Activated CD4-positive, alpha-beta T cell treated with anti-CD3 and anti-CD28 coated beads for 4 hours (primary cell): ENCODE results near the gene MAP3K20.
"Not testable (repeated sequence)": the region's sequence is repeated elsewhere in the genome, so short reads cannot be mapped to it uniquely, and the experiment has no call there.

Experiments used
- DNase-seq, 2 donors: peaks; one replicate each; pipeline ENCODE4 v3.0.0-alpha.2; 2020

The MAP3K20 gene

DNA sequence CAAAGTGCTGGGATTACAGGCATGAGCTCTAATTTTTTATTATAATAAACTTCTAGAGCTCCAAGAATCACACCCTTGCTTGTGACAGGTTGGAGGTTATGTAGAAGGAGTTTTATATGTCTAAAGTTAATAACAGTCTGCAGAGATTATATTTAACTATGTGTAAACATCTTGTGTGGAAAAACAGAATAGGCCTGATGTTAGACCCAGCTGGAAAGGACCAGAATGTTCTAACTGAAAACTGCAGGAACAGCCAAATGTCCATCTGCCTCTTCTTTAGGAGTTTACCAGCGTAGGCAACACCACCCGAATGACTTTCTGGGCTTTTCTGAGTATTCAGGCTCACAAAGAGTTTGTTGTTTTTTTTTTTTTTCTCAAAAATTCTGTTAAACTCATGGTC is 211.9 kb downstream of the MAP3K20 start:
- DNase-seq, result no peak

DNA sequence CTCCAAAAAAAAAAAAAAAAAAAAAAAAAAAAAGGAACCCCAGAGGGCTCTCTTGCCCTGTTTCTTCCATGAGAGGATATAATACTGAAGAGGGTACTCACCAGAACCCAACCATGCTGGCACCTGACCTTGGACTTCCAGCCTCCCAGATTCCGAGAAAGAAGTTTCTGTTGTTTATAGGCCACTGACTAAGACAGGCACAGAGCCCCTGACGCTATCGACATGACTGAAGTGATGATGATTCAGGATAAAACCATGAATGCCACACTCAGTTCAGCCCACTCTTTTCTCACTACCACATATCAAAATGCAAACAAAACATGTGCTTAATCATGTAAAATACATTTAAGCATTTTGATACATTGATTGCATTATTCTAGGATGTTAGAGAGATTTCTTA is 212.9 kb downstream of the MAP3K20 start:
- no peak for DNase-seq

DNA sequence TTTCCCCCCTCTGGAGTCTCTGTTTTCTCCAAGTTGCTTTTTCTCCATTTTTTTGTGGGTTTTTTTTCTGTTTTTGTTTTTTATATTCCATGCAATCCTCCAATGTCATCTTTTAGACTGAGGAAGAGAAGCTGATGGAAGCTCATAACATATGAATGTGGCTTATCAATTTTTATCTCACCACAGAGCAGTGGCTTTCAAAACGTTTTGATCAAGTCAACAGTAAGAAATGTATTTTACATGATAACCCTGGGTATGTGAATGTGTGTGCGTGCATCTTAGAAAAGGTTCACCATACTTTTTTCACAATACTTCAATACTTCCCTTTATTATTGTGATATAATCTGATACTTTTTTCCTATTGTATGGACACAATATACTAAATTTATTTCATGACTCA is 214.4 kb downstream of the MAP3K20 start:
- DNase-seq, result no peak

- no peak for DNase-seq
Measured at GRCh38 chr2:173290518-173290917, 214.9 kb downstream of the MAP3K20 start.

DNA sequence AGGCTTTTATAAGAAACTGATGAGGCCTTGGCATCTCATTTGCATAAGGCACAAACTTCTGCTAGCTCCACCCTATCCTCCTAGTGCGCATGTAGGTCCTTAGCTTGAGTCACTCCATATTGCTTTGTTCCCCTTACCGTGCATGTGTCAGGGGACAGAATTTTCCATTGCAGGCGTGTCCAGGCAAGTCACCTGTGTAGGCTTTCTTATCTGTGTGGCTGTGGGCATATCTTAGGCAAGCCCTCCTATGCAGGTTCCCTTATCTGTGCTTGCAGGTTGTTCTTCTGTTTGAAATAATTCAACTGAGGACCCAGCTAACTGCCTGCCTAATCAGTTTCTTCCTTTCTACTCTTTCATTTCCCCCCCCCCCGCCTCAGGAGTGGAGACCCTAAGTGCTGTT is 215.8 kb downstream of the MAP3K20 start:
- no peak for DNase-seq

- no peak for DNase-seq
Measured at GRCh38 chr2:173296235-173296634, 220.6 kb downstream of the MAP3K20 start.

DNA sequence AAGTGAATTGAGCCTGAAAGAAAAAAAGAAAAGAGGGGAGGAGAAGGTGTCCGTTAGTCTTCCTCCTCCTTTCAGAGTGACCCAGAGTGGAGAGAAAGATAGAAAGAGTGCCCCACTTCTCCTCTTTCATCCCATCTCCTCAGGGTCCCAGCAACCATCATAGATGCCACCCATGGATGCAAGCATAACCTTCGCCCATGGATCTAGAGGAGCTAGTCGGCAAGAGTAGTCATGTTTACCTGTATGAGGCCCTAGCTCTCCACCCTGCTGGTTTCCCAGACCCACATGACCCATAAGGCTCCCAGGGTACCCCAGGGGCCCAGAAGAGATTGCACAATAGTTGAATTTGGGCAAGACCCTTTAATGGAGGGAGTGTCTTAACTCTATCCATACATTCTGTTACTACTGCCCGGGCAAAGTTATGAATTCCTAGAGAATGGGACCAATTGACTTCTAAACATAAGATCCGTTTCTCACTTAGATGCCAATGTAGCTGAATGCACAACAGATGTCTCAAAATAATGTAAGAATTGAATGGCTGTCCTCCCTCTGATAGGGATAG is 223.0 kb downstream of the MAP3K20 start:
- DNase-seq, result no peak

DNA sequence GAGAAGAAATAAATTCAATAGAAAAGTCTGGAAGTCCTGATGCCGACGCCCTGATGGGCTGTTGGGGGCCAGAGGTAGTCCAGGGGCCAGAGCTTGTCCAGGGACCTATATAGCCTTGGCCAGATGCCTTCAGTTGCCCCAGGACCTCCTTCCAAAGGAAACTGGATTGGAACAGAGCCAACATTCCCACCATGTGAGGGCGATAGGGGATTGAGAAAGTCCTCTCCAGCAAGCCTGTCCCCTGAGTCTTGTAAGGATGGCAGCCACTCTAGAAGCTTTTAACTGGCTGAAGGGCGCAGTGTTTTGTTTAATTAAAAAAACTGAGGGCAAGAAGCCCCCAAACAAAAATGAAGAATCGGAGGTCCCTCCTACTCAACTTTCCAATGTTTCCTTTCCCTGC is 224.1 kb downstream of the MAP3K20 start:
- DNase-seq, result no peak

DNA sequence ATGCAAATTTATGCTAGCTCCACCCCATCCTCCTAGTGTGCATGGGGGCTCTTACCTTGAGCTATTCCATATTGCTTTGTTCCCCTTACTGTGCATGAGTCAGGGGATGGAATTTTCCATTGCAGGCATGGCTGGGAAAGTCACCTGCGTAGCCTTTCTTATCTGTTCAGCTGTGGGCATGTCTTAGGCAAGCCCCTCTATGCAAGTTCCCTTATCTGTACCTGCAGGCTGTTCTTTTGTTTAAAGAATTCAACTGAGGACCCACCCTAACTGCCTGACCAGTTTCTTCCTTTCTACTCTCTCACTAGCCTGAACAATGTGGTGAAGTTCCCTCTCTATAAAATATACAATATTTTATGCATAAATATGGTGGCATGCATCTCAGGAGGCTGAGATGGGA is 224.8 kb downstream of the MAP3K20 start:
- DNase-seq, result no peak

DNA sequence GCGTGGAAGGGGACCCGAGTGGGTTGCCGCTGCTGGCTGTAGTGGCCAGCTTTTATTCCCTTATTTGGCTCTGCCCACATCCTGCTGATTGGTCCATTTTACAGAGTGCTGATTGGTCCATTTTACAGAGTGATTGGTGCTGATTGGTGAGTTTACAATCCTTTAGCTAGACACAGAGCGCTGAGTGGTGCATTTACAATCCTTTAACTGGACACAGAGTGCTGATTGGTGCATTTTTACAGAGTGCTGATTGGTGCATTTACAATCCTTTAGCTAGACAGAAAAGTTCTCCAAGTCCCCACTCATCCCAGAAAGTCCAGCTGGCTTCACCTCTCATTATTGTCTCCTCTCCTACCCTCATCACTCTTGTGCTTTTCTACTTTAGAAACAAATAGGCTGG is 225.9 kb downstream of the MAP3K20 start:
- DNase-seq, result not testable (repeated sequence)

GRCh38 chr2:173305303-173305702 is 229.7 kb downstream of the MAP3K20 start:
- no peak for DNase-seq

DNA sequence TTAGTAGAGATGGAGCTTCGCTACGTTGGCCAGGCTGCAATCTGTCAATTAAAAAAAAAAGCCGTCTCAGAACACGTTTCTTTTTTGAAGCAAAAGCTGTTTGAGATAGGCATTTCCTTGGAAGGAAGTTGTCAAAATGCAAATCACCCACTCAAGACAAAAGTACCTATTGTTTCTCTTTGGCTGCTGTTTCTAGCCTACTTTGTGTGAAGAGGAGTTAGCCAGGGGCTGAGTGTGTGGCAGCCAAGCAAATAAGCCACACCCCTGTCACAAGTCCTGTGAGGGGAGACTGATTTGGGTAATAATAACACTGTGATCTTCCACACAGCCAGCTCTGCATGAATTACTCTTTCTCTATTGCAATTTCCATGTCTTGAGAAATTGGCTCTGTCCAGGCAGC is 231.6 kb downstream of the MAP3K20 start:
- no peak for DNase-seq

DNA sequence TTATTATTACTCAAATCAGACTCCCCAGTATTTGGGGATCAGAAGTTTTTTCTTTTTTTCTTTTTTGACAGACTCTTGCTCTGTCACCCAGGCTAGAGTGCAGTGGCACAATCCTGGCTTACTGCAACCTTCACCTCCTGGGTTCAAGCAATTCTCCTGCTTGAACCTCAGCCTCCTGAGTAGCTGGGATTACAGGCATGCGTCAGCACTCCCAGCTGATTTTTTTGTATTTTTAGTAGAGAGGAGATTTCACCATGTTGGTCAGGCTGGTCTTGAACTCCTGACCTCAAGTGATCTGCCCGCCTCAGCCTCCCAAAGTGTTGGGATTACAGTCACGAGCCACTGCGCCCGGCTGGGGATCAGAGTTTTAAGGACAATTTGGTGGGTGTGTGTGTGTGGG is 233.7 kb downstream of the MAP3K20 start:
- not testable (repeated sequence) for DNase-seq

GRCh38 chr2:173311844-173312606 is 236.4 kb downstream of the MAP3K20 start:
- DNase-seq, result no peak
